H1 (cell line): ENCODE results near the gene TMEM222. TPM values are rescaled to one million over a fixed set of nuclear protein-coding genes. Genes with fewer than 3 reads are reported as not detected.

Experiments used
- ATF3 ChIP-seq: IDR thresholded peaks from 2 replicates; pipeline ENCODE4 v1.6.1; 2011; ENCODE audit warnings: low read depth, mild to moderate bottlenecking, low read length; ENCODE audit not compliant: insufficient read depth
- CREB1 ChIP-seq: IDR thresholded peaks from 2 replicates; pipeline ENCODE4 v1.6.1; 2012; ENCODE audit warnings: inconsistent platforms
- KDM5A ChIP-seq: fragments of 200-600 bp; IDR thresholded peaks from 2 replicates; pipeline ENCODE4 v1.7.1; 2012; ENCODE audit warnings: mild to moderate bottlenecking, low read length, inconsistent platforms, mixed read lengths
- MAFK ChIP-seq: IDR thresholded peaks from 2 replicates; pipeline ENCODE4 v1.6.1; 2012; ENCODE audit warnings: low read depth, mild to moderate bottlenecking, improper control_type of control experiment, low read length
- NRF1 ChIP-seq: IDR thresholded peaks from 2 replicates; pipeline ENCODE4 v1.6.1; 2011; ENCODE audit warnings: mild to moderate bottlenecking, low read depth, low read length, improper control_type of control experiment
- SP4 ChIP-seq: IDR thresholded peaks from 2 replicates; pipeline ENCODE4 v1.6.1; 2012; ENCODE audit warnings: low read length, inconsistent platforms
- TEAD4 ChIP-seq: IDR thresholded peaks from 2 replicates; pipeline ENCODE4 v1.6.1; 2012; ENCODE audit warnings: low read depth, low read length, inconsistent platforms, mixed read lengths
- polyA plus RNA-seq, 7 experiments: library from polyadenylated mRNA; depleted of rRNA in 3 of 7; stranded (reverse) in 5 of 7; unstranded in 2 of 7; fragments of >200 nt in 5 of 7; fragments of 200-250 nt in 2 of 7; gene quantifications; 1 replicate in 5 of 7; 2 replicates in 1 of 7; 4 replicates in 1 of 7; pipeline versions ENCODE4 v1.2.1 to v1.2.3, GENCODE V29; 2011 to 2013; ENCODE audit warnings: missing spikeins in 2 of 7, mixed read lengths in 2 of 7
- total RNA-seq: library from RNA; stranded (reverse); fragmentation: NEBNext Ultra II Directional; extraction: Animal tissue kit (Norgen Biotek cat#: 25700); gene quantifications from 2 replicates; pipeline ENCODE4 v1.2.1, GENCODE V29; 2021

The TMEM222 gene
- total and polyA plus RNA-seq, 2 of the 8 experiments (the other 6 are each of a cell fraction or from before 2014, with no cell fraction given): 27.0 to 51.8 TPM

GRCh38 chr1:27357281-27358037, 35.5 kb downstream of the TMEM222 start (continued):
- TF ChIP-seq ATF3: no peak
- no peak for TF ChIP-seq MAFK
- peak; percentile 56 for TF ChIP-seq CREB1
- no peak for TF ChIP-seq NRF1
- TF ChIP-seq TEAD4: 0 out of 2 replicates have a peak, but pooled peaks have one; percentile 9
- TF ChIP-seq SP4: peak; percentile 85; the same call in 1 of the 2 replicates
- TF ChIP-seq KDM5A: no peak
- TF ChIP-seq, all 59 proteins: peak for 15
